ENCODE data around the gene KLHL30.

Gene KLHL30

GRCh38 chr2:238158018-238158508, 19.6 kb downstream of the KLHL30 start:
- peaks cover 0 to 10% of the 10 kb centered on the region in 2 donors for H3K9me3 Mint-ChIP-seq
- H3K4me3 Mint-ChIP-seq: peak overlapping the region; percentile 45 to 54
- ATAC-seq: no peak
- no peak for DNase-seq
- H3K4me1 Mint-ChIP-seq: peaks cover 19% of the 10 kb centered on the region
- H3K27ac Mint-ChIP-seq: no peak overlapping the region
- H3K27me3 Mint-ChIP-seq: peaks cover 42% of the 10 kb centered on the region

- H3K4me1 Mint-ChIP-seq: peaks cover 19% of the 10 kb centered on the region
- peaks cover 0 to 10% of the 10 kb centered on the region in 2 donors for H3K9me3 Mint-ChIP-seq
- H3K27ac Mint-ChIP-seq: no peak within 1 kb of the TSS
- peak; percentile 60 to 69 for DNase-seq
- peaks cover 45% of the 10 kb centered on the region for H3K27me3 Mint-ChIP-seq
- peak; percentile 74 for ATAC-seq
- peak within 1 kb of the TSS; percentile 75 to 83 for H3K4me3 Mint-ChIP-seq
Observed at GRCh38 chr2:238158509-238159070, 20.1 kb downstream of the KLHL30 start, which contains the start of gene ERFE. Gene ERFE (plus strand): TSS chr2:238158970. CDS start chr2:238159008, 38 bp downstream.

- Mint-ChIP-seq H3K9me3 (peaks cover 0 to 6% of the 10 kb centered on the region in 2 donors), H3K4me1 (peaks cover 19% of the 10 kb centered on the region), H3K4me3 (peak overlapping the region; percentile 75 to 83), H3K27me3 (peaks cover 47% of the 10 kb centered on the region), H3K27ac (no peak overlapping the region)
- ATAC-seq: peak; percentile 68
- peak in 1 of 2 donors; percentile 40 for DNase-seq
Observed at GRCh38 chr2:238159071-238159539, 20.6 kb downstream of the KLHL30 start.

GRCh38 chr2:238159661-238160205, 21.3 kb downstream of the KLHL30 start:
- H3K9me3 Mint-ChIP-seq: peaks cover 0 to under 1% of the 10 kb centered on the region in 2 donors
- H3K4me3 Mint-ChIP-seq: peak overlapping the region; percentile 75 to 83
- H3K27me3 Mint-ChIP-seq: peaks cover 53% of the 10 kb centered on the region
- DNase-seq (no peak), ATAC-seq (no peak)
- no peak overlapping the region for H3K27ac Mint-ChIP-seq
- H3K4me1 Mint-ChIP-seq: peaks cover 25% of the 10 kb centered on the region

- DNase-seq: peak; percentile 40 to 42
- Mint-ChIP-seq H3K27me3 (peaks cover 61% of the 10 kb centered on the region), H3K27ac (no peak overlapping the region), H3K4me1 (peaks cover 30% of the 10 kb centered on the region), H3K4me3 (peak overlapping the region in 1 of 2 donors; percentile 83), H3K9me3 (no peaks in the 10 kb centered on the region)
- ATAC-seq: peak; percentile 50
Observed at GRCh38 chr2:238160206-238161129, 22.0 kb downstream of the KLHL30 start.

- DNase-seq: no peak
- Mint-ChIP-seq H3K27ac (no peak overlapping the region), H3K9me3 (no peaks in the 10 kb centered on the region)
Observed at GRCh38 chr2:238161291-238162051, 23.0 kb downstream of the KLHL30 start.

GRCh38 chr2:238162251-238162845, 23.9 kb downstream of the KLHL30 start:
- ATAC-seq: no peak
- peaks cover 66% of the 10 kb centered on the region for H3K27me3 Mint-ChIP-seq

More at GRCh38 chr2:238161291-238162051, 23.0 kb downstream of the KLHL30 start:
- ATAC-seq: no peak
- peaks cover 30% of the 10 kb centered on the region for H3K4me1 Mint-ChIP-seq
- peaks cover 66% of the 10 kb centered on the region for H3K27me3 Mint-ChIP-seq
- H3K4me3 Mint-ChIP-seq: no peak overlapping the region

GRCh38 chr2:238162846-238163441, 24.5 kb downstream of the KLHL30 start:
- no peak for ATAC-seq
- Mint-ChIP-seq H3K4me3 (no peak overlapping the region), H3K9me3 (no peaks in the 10 kb centered on the region), H3K27ac (no peak overlapping the region), H3K4me1 (peaks cover 30% of the 10 kb centered on the region), H3K27me3 (peaks cover 66% of the 10 kb centered on the region)
- no peak for DNase-seq

More at GRCh38 chr2:238162251-238162845, 23.9 kb downstream of the KLHL30 start:
- Mint-ChIP-seq H3K4me1 (peaks cover 30% of the 10 kb centered on the region), H3K27ac (no peak overlapping the region), H3K9me3 (no peaks in the 10 kb centered on the region), H3K4me3 (no peak overlapping the region)
- no peak for DNase-seq

GRCh38 chr2:238163481-238164198, 25.2 kb downstream of the KLHL30 start:
- Mint-ChIP-seq H3K9me3 (no peaks in the 10 kb centered on the region), H3K4me1 (peaks cover 30% of the 10 kb centered on the region), H3K27me3 (peaks cover 66% of the 10 kb centered on the region), H3K4me3 (no peak overlapping the region), H3K27ac (no peak overlapping the region)
- DNase-seq (no peak), ATAC-seq (no peak)

GRCh38 chr2:238164906-238165287, 26.4 kb downstream of the KLHL30 start:
- no peak overlapping the region for H3K4me3 Mint-ChIP-seq
- H3K4me1 Mint-ChIP-seq: peaks cover 24% of the 10 kb centered on the region
- peaks cover 56% of the 10 kb centered on the region for H3K27me3 Mint-ChIP-seq
- ATAC-seq (no peak), DNase-seq (no peak)
- H3K27ac Mint-ChIP-seq: no peak overlapping the region
- H3K9me3 Mint-ChIP-seq: no peaks in the 10 kb centered on the region

GRCh38 chr2:238165288-238165921, 26.9 kb downstream of the KLHL30 start:
- no peak for ATAC-seq
- DNase-seq: peak in 1 of 2 donors; percentile 8
- Mint-ChIP-seq H3K4me1 (peaks cover 22% of the 10 kb centered on the region), H3K9me3 (no peaks in the 10 kb centered on the region), H3K27me3 (peaks cover 51% of the 10 kb centered on the region), H3K4me3 (no peak overlapping the region), H3K27ac (no peak overlapping the region)

GRCh38 chr2:238166391-238167343, 28.2 kb downstream of the KLHL30 start:
- no peak overlapping the region for H3K4me3 Mint-ChIP-seq
- DNase-seq: peak in 1 of 2 donors; percentile 9
- ATAC-seq: no peak
- H3K27me3 Mint-ChIP-seq: peaks cover 38% of the 10 kb centered on the region
- H3K9me3 Mint-ChIP-seq: no peaks in the 10 kb centered on the region
- H3K27ac Mint-ChIP-seq: no peak overlapping the region
- peaks cover 17% of the 10 kb centered on the region for H3K4me1 Mint-ChIP-seq
